ENCODE data around the gene GLG1. TPM values are rescaled to one million over a fixed set of nuclear protein-coding genes. Genes with fewer than 3 reads are reported as not detected.
"Not testable (repeated sequence)": the region's sequence is repeated elsewhere in the genome, so short reads cannot be mapped to it uniquely, and the experiment has no call there.

GLG1 gene
- total and polyA plus RNA-seq, 2 experiments from 2014 or later: 140 to 167 TPM

DNA sequence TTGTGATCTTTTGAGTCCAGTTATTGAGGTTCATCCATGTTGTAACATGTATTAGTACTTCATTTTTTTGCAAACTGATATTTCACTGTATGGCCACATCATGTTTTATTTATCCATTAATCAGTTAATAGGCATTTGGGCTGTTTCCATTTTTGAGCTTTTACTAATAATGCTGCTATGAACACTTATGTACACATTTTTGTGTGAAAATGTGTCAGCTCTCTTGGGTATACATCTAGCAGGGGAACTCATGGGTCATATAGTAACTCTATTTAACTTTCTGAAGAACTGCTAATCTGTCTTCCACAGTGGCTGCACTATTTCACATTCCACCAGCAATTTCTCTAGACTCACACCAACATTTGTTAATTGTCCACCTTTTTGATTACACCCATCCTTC is 82.0 kb downstream of the GLG1 start:
- H3K4me1 ChIP-seq (ENCODE audit: low read depth): no peaks in the 10 kb centered on the region
- TF ChIP-seq, protein P1, sequence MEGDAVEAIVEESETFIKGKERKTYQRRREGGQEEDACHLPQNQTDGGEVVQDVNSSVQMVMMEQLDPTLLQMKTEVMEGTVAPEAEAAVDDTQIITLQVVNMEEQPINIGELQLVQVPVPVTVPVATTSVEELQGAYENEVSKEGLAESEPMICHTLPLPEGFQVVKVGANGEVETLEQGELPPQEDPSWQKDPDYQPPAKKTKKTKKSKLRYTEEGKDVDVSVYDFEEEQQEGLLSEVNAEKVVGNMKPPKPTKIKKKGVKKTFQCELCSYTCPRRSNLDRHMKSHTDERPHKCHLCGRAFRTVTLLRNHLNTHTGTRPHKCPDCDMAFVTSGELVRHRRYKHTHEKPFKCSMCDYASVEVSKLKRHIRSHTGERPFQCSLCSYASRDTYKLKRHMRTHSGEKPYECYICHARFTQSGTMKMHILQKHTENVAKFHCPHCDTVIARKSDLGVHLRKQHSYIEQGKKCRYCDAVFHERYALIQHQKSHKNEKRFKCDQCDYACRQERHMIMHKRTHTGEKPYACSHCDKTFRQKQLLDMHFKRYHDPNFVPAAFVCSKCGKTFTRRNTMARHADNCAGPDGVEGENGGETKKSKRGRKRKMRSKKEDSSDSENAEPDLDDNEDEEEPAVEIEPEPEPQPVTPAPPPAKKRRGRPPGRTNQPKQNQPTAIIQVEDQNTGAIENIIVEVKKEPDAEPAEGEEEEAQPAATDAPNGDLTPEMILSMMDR (IDR thresholded peaks at IDR 0.05; ENCODE audit: low read depth, low read length): no peak
- H3K9me3 ChIP-seq (ENCODE audit: low read depth): no peaks in the 10 kb centered on the region
- H3K36me3 ChIP-seq: no peaks in the 10 kb centered on the region
- no peaks in the 10 kb centered on the region for H3K27me3 ChIP-seq
- H3K4me3 ChIP-seq: no peak overlapping the region
- DNase-seq (ENCODE audit: low read depth in 1 of 2, low spot score in 1 of 2): no peak
- no peak overlapping the region for H3K27ac ChIP-seq

DNA sequence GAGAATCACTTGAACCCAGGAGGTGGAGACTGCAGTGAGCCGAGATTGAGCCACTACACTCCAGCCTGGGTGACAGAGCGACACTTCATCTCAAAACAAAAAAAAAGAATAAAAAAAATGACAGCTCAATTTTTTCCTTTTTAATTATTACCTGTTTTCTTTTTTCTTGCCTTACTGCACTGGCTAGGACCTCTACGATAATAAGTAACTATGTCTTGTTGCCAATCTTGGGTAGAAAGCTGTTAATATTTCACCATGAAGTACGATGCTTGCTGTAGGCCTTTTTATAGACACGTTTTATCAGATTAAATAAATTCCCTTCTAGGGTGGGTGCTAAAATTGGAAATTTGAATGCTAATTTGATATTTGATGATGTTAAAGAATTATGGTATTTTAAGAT is 82.8 kb downstream of the GLG1 start:
- H3K4me3 ChIP-seq: no peak overlapping the region
- DNase-seq (ENCODE audit: low read depth in 1 of 2, low spot score in 1 of 2): no peak
- TF ChIP-seq, protein P1 (IDR thresholded peaks at IDR 0.05; ENCODE audit: low read depth, low read length): no peak

DNA sequence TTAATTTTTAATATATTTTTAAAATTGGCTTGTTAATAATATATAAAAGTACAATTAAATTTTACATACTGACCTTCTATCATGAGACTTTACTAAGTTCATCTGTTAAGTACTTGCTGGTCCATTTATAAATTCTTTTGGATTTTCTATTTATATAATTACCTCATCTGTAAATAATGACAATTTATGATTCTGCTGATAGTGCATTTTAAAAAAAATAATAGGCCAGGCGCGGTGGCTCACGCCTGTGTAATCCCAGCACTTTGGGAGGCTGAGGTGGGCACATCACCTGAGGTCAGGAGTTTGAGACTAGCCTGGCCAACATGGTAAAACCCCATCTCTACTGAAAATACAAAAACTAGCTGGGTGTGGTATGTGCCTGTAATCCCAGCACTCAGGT is 83.2 kb downstream of the GLG1 start:
- not testable (repeated sequence) for H3K4me3 ChIP-seq; H3K27ac ChIP-seq; H3K9me3 ChIP-seq (ENCODE audit: low read depth); DNase-seq (ENCODE audit: low read depth in 1 of 2, low spot score in 1 of 2); H3K4me1 ChIP-seq (ENCODE audit: low read depth); H3K36me3 ChIP-seq; H3K27me3 ChIP-seq

More for the DNA sequence above, 82.8 kb downstream of the GLG1 start:
- H3K27ac ChIP-seq: no peak overlapping the region
- no peaks in the 10 kb centered on the region for H3K9me3 ChIP-seq (ENCODE audit: low read depth)
- no peaks in the 10 kb centered on the region for H3K36me3 ChIP-seq
- no peaks in the 10 kb centered on the region for H3K27me3 ChIP-seq
- H3K4me1 ChIP-seq (ENCODE audit: low read depth): no peaks in the 10 kb centered on the region

DNA sequence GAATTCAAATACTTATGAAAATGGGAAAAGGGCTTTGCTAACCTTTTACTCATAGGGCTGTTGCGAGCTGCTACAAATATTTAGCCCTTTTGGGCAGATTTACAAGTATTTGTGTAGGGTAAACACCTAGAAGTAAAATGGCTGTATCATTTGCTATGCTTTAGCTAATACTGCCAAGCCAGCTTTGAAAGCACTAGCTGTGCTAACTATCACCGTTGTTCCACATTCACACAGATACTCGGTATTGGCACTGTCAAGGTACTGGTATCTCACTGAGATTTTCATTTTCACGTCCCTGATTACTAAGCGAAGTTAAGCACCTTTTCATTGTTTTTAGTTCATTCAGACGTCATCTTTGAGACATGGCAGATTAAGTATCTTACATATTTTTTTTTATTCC is 84.8 kb downstream of the GLG1 start:
- Histone ChIP-seq H3K4me1 (ENCODE audit: low read depth) (no peaks in the 10 kb centered on the region), H3K36me3 (no peaks in the 10 kb centered on the region), H3K27ac (no peak overlapping the region), H3K27me3 (no peaks in the 10 kb centered on the region), H3K4me3 (no peak overlapping the region), H3K9me3 (ENCODE audit: low read depth) (no peaks in the 10 kb centered on the region)
- TF ChIP-seq, protein P1 (IDR thresholded peaks at IDR 0.05; ENCODE audit: low read depth, low read length): no peak
- peak in 1 of 2 donors; percentile 5 for DNase-seq (ENCODE audit: low read depth in 1 of 2, low spot score in 1 of 2)

DNA sequence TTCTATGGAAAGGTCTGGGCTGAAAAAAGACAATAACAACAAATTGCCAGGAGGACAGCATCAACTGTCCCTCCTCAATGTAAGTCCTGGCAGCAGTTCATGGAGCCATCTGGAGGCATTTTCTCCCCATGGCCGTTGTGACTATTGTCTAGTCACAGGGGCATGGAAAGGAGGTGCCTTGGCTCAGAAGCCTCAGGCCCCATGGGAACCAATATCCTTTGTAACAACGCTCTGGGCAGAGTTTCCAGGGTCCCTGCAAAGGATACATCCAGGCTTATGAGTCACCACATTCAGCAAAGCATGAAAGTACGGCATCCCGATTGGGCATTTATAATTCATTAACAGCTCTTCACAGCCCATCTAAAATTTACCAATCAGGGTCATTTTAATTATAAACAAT is 85.2 kb downstream of the GLG1 start:
- Histone ChIP-seq H3K27me3 (no peaks in the 10 kb centered on the region), H3K9me3 (ENCODE audit: low read depth) (no peaks in the 10 kb centered on the region), H3K4me1 (ENCODE audit: low read depth) (no peaks in the 10 kb centered on the region), H3K27ac (no peak overlapping the region), H3K36me3 (no peaks in the 10 kb centered on the region), H3K4me3 (no peak overlapping the region)
- DNase-seq (ENCODE audit: low read depth in 1 of 2, low spot score in 1 of 2): peak in 1 of 2 donors; percentile 49
- TF ChIP-seq, protein P1 (IDR thresholded peaks at IDR 0.05; ENCODE audit: low read depth, low read length): no peak

DNA sequence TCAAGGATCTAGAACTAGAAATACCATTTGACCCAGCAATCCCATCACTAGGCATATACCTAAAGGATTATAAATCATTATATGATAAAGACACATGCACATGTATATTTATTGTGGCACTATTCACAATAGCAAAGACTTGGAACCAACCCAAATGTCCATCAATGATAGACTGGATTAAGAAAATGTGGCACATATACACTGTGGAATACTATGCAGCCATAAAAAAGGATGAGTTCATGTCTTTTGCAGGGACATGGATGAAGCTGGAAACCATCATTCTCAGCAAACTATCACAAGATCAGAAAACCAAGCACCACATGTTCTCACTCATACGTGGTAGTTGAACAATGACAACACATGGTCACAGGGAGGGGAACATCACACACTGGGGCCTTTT is 88.0 kb downstream of the GLG1 start:
- not testable (repeated sequence) for H3K4me3 ChIP-seq; DNase-seq (ENCODE audit: low read depth in 1 of 2, low spot score in 1 of 2); H3K27me3 ChIP-seq; H3K27ac ChIP-seq; H3K9me3 ChIP-seq (ENCODE audit: low read depth); H3K36me3 ChIP-seq; H3K4me1 ChIP-seq (ENCODE audit: low read depth)

DNA sequence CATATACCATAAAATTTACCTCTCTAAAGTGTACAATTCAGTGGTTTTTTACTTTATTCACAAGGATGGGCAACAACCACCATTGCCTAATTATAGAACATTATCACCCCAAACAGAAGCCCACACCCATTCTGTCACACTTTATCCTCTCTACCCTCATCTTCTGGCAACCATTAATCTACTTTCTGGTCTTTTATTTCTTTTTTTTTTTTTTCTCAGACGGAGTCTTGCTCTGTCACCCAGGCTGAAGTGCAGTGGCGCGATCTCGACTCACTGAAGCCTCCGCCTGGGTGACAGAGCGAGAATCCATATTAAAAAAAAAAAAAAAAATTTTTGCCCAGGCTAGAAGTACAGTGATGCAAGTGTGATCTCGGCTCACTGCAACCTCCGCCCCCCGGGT is 95.0 kb downstream of the GLG1 start:
- no peaks in the 10 kb centered on the region for H3K4me1 ChIP-seq (ENCODE audit: low read depth)
- H3K4me3 ChIP-seq: no peak overlapping the region
- H3K27me3 ChIP-seq: no peaks in the 10 kb centered on the region
- H3K27ac ChIP-seq: no peak overlapping the region
- H3K36me3 ChIP-seq: peaks cover 4% of the 10 kb centered on the region
- no peak for DNase-seq (ENCODE audit: low read depth in 1 of 2, low spot score in 1 of 2)
- TF ChIP-seq, protein P1 (IDR thresholded peaks at IDR 0.05; ENCODE audit: low read depth, low read length): no peak
- no peaks in the 10 kb centered on the region for H3K9me3 ChIP-seq (ENCODE audit: low read depth)
